Loucy (cell line): ENCODE results near the gene RBM19.

Experiments
- EZH2phosphoT487 ChIP-seq: fragments of 200-600 bp; IDR thresholded peaks from 2 replicates; pipeline ENCODE4 v1.6.1; 2018; ENCODE audit warnings: antibody characterized with exemption, mild to moderate bottlenecking, moderate library complexity, borderline replicate concordance
- TF ChIP-seq, protein P1 (sequence below): fragments of 200-600 bp; sonication (generic); conservative IDR thresholded peaks from 2 replicates; pipeline ENCODE4 v1.5.1; 2014; ENCODE audit warnings: mild to moderate bottlenecking, antibody characterized with exemption, low read length

DNA sequence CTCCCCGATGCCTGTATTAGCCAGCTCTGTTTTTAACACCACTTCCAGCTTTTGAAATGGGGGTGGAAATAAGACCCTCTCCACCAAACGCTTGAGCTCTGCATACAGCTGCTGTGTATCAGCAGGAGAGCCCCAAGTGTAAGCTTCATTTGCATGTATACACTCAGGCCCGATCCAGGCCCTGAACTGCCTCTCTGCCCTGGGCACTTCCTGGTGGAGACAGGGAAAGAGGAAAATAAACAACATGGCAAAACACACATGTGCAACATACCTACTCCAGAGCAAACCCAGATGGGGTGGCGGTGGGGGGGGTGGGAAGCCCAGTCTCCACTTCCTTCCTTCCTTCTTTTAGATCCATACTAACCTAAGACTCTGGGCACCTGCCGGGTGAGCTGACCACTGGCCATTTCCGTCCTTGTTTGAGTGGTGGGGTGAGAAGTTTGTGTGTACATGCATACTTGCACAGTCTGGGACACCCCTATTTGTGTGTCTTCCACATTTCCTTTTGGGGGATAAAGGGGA is 55.3 kb downstream of the RBM19 start:
- TF ChIP-seq, protein P1, sequence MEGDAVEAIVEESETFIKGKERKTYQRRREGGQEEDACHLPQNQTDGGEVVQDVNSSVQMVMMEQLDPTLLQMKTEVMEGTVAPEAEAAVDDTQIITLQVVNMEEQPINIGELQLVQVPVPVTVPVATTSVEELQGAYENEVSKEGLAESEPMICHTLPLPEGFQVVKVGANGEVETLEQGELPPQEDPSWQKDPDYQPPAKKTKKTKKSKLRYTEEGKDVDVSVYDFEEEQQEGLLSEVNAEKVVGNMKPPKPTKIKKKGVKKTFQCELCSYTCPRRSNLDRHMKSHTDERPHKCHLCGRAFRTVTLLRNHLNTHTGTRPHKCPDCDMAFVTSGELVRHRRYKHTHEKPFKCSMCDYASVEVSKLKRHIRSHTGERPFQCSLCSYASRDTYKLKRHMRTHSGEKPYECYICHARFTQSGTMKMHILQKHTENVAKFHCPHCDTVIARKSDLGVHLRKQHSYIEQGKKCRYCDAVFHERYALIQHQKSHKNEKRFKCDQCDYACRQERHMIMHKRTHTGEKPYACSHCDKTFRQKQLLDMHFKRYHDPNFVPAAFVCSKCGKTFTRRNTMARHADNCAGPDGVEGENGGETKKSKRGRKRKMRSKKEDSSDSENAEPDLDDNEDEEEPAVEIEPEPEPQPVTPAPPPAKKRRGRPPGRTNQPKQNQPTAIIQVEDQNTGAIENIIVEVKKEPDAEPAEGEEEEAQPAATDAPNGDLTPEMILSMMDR: no peak
- no peak for TF ChIP-seq EZH2phosphoT487
